ENCODE measurements around the gene TEKT5.
"Not testable (repeated sequence)": the region's sequence is repeated elsewhere in the genome, so short reads cannot be mapped to it uniquely, and the experiment has no call there.

TEKT5 gene

DNA sequence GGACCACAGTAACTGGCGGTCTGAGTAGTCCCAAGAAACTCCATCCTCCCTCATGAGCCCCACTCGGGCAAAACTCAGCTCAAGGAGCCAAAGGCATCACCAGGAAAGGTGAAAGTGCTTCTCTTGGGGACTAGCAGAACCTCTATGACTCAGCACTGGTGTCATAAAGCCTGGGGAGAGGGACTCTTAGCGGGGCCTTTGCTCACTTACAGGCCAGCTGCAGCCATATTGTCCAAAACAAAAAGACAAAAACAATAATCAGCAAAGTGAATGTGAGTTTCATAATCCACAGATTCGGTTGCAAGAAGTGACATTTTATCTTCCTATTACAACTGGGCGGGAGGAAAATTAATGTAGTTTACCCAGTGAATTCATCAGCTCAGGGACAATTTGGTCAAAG, at the start of gene TEKT5:
TEKT5 (minus strand) TSS at position 101 of the 400 bp plus-strand sequence; CDS start at position 44, 57 bp downstream.
- H3K4me1 Mint-ChIP-seq (ENCODE audit: low read depth), result peaks cover 1% of the 10 kb centered on the region
- H3K9me3 Mint-ChIP-seq, result no peaks in the 10 kb centered on the region
- H3K27me3 Mint-ChIP-seq (ENCODE audit: low read depth), result no peaks in the 10 kb centered on the region
- no peak within 1 kb of the TSS for H3K27ac Mint-ChIP-seq
- no peaks in the 10 kb centered on the region for H3K36me3 Mint-ChIP-seq (ENCODE audit: low read depth)
- no peak within 1 kb of the TSS for H3K4me3 Mint-ChIP-seq

DNA sequence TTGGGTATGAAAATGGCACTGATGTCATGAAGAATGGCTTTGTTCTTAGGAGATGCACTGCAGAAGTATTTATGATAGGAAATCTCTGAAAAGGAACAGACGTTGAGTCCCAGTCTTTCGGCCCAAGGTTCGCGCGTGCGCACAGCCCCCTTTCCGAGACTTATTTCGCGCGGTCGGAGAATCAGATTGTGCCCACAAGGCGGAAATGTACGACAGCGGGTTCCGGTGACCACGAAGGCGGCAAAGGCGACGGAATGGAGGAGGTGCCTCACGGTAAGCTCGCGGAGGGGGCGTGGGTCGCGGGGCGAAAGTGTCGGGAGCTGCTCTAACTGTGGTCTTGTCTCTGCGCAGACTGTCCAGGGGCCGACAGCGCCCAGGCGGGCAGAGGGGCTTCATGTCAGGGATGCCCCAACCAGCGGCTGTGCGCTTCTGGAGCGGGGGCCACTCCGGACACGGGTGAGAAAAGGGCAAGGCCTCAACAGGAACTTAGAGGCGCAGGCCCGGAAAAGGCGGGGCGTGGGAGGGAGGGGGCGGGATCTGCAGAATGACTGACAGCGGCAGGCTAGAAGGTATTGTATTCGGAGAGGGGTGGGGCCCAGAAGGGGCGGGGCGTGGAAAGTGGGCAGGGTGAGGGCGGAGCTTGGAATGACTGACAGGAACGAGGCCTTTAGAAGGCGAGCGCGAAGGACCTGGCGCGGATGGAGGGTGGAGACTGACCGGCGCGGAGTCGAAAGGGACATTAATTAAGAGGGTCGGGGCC, 49.1 kb upstream of the TEKT5 start, which contains the start of gene NUBP1:
NUBP1 (plus strand) TSS at position 233 of the 760 bp plus-strand sequence; CDS start at position 255, 22 bp downstream.
- H3K4me1 Mint-ChIP-seq (ENCODE audit: low read depth), result peaks cover 39% of the 10 kb centered on the region
- H3K9me3 Mint-ChIP-seq, result no peaks in the 10 kb centered on the region
- H3K27ac Mint-ChIP-seq, result peak within 1 kb of the TSS; percentile 88
- H3K4me3 Mint-ChIP-seq, result peak within 1 kb of the TSS; percentile 92
- H3K27me3 Mint-ChIP-seq (ENCODE audit: low read depth), result no peaks in the 10 kb centered on the region
- H3K36me3 Mint-ChIP-seq (ENCODE audit: low read depth), result peaks cover 13% of the 10 kb centered on the region

DNA sequence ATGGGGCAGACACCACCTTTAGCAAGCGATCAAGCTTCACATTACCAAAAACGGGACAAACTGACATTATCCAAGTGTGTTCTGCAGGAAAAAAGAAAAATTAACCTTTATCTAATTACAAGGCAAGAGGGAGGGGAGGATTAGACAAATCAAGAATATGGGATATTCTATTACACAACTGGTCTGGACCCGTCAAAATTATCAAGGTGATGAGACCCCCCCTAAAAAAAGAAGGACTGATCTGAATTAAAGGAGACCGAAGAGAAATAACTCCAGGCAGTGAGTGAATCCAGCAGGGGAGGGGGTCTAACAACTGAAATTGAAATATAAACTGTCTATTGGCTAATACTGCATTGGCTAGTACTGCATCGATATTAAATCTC, 48.5 kb upstream of the TEKT5 start:
- Mint-ChIP-seq H3K4me1 (ENCODE audit: low read depth) (peaks cover 41% of the 10 kb centered on the region), H3K4me3 (peak overlapping the region; percentile 92), H3K27me3 (ENCODE audit: low read depth) (no peaks in the 10 kb centered on the region), H3K9me3 (no peaks in the 10 kb centered on the region), H3K27ac (peak overlapping the region; percentile 88), H3K36me3 (ENCODE audit: low read depth) (peaks cover 10% of the 10 kb centered on the region)

DNA sequence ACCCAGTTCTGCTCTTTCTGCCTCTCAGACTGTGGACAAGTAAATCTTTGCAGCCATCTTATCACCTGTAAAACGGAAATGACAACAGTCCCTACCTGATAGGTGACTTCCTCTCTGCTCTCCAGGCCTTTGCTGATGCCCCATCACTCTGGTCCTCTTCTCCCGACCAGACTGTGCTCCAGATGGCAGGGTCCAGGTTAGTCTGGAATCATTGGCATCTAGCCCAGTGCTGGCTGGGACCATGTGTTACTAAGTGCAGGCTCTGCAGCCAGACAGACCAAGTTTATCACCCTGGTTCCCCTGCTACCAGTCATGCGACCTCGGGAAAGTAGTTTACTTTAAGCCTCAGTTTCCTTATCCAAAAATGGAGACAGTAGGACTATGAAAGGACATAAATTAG, 47.1 kb upstream of the TEKT5 start:
- Mint-ChIP-seq H3K9me3 (no peaks in the 10 kb centered on the region), H3K27ac (no peak overlapping the region), H3K4me3 (no peak overlapping the region), H3K36me3 (ENCODE audit: low read depth) (peaks cover 5% of the 10 kb centered on the region), H3K4me1 (ENCODE audit: low read depth) (peaks cover 44% of the 10 kb centered on the region), H3K27me3 (ENCODE audit: low read depth) (no peaks in the 10 kb centered on the region)

DNA sequence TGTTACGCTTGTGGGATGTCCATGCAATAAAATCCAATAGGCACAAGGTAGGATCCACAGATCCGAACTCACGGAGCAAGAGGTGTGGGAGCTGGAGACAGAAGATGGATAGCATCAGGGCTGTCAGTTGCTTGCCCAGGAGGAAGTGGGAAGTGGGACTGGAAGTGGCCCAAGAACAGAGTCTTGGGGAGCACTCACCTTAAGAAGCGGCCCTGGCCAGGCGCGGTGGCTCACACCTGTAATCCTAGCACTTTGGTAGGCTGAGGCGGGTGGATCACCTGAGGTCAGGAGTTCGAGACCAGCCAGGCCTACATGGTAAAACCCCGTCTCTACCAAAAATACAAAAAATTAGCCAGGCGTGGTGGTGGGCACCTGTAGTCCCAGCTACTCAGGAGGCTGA, 46.5 kb upstream of the TEKT5 start:
- H3K9me3 Mint-ChIP-seq; H3K27me3 Mint-ChIP-seq (ENCODE audit: low read depth); H3K36me3 Mint-ChIP-seq (ENCODE audit: low read depth); H3K4me3 Mint-ChIP-seq; H3K27ac Mint-ChIP-seq: not testable (repeated sequence)
- H3K4me1 Mint-ChIP-seq (ENCODE audit: low read depth), result peaks cover 42% of the 10 kb centered on the region

DNA sequence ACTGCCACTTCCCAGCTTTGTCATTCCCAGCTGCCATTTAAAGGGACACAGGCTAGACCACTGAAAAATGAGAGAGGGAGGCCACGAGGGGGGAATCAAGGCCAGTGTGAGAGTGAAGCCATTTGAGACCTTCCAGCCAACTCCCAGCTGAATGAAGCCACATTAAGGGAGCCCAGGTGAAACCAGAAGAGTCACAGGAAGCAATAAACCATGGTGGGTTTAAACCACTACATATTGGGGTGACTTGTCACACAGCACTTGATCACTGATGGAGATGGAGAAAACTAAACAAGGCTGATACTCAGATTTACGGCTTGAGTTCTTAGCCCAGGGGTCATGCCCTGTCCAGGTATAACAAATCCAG, 46.1 kb upstream of the TEKT5 start:
- H3K27ac Mint-ChIP-seq, result no peak overlapping the region
- no peak overlapping the region for H3K4me3 Mint-ChIP-seq
- H3K36me3 Mint-ChIP-seq (ENCODE audit: low read depth), result peaks cover 3% of the 10 kb centered on the region
- H3K9me3 Mint-ChIP-seq, result no peaks in the 10 kb centered on the region
- H3K4me1 Mint-ChIP-seq (ENCODE audit: low read depth), result peaks cover 41% of the 10 kb centered on the region
- no peaks in the 10 kb centered on the region for H3K27me3 Mint-ChIP-seq (ENCODE audit: low read depth)

DNA sequence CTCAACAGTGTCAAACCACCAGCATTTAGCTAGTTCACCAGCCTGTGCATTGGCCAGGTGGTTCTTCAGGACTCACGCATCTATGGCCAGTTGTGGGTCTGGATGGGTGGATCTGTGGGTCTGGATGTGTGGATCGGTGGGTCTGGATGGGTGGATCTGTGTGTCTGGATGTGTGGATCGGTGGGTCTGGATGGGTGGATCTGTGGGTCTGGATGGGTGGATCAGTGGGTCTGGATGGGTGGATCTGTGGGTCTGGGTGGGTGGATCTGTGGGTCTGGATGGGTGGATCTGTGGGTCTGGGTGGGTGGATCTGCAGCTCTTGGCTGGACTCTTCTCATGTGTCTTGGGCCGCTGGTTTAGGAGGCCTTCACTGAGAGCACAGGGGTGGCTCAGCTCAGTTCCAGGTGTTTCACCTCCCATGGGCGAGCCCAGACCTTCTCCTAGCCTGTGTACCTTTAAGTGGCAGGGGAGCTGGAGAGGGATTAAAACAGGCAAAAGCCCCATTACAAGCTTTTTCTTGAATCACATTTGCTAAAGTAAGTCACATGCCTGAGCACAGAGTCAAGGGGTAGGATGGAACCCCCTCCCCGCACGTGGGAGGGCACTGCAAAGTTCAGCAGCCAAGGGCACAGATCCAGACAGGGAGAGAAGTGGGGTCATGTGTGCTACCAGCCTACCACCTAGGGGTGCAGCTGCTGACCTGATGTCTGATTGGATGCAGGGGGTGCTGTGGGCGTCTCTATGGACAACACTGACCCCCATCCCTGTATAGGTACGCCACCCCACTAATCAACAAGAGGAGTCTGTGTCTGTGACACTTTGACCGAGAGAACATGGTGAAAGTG, 45.5 kb upstream of the TEKT5 start:
- no peak overlapping the region for H3K27ac Mint-ChIP-seq
- peaks cover 36% of the 10 kb centered on the region for H3K4me1 Mint-ChIP-seq (ENCODE audit: low read depth)
- no peak overlapping the region for H3K4me3 Mint-ChIP-seq
- no peaks in the 10 kb centered on the region for H3K27me3 Mint-ChIP-seq (ENCODE audit: low read depth)
- H3K9me3 Mint-ChIP-seq, result no peaks in the 10 kb centered on the region
- no peaks in the 10 kb centered on the region for H3K36me3 Mint-ChIP-seq (ENCODE audit: low read depth)

DNA sequence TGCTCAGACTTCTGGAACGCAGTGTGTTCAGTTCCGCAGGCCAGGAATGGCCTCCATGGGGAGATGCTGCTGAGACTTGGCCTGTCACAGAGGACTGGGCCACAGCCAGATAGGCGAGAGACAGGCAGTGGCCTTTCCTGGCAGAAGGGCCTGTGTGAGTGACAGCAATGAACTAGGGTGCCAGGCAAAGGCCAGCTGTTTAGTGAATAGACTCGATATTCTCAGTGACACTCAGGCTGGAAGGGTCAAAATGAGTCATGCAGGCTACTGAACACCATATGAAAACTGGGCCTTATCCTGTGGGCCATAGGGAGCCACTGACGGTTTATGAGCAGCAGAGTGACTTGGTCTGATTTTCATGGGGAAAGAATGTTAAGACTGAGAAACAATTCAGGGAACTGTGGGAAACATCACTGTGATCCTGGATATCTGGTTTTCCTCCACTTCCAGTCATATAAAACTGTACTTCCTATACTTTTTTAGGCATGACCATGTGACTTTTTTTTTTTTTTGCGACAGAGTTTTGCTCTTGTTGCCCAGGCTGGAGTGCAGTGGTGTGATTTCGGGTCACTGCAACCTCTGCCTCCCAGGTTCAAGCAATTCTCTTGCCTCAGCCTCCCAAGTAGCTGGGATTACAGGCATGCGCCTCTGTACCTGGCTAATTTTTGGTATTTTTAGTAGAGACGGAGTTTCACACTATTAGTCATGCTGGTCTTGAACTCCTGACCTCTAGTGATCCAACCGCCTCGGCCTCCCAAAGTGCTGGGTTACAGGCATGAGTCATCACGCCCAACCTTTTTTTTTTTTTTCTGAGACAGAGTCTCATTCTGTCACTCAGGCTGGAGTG, 43.7 kb upstream of the TEKT5 start:
- Mint-ChIP-seq H3K27ac (no peak overlapping the region), H3K36me3 (ENCODE audit: low read depth) (no peaks in the 10 kb centered on the region), H3K4me1 (ENCODE audit: low read depth) (peaks cover 29% of the 10 kb centered on the region)

DNA sequence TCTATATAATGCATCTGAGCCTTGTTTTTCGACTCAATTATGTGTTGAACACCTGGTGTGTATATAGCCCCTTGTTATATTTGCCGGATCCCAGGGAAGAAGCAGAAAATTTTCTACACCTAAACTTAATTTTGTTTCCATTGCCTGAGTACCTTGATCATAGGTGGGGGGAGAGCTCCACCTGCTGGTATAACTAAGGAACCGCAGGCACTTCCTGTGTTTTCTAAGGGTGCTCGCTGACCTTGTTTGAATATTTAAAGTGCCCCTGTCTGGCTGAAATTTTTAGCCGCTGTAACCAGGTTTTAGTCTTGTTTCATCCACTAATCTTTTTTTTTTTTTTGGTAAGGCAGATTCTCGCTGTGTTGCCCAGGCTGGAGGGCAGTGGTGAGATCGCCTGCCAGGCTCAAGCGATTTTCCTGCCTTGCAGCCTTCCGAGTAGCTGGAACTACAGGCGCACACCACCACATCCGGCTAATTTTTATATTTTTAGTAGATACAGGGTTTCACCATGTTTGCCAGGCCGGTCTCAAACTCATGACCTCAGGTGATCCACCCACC, 42.4 kb upstream of the TEKT5 start:
- Mint-ChIP-seq H3K4me3 (no peak overlapping the region), H3K27me3 (ENCODE audit: low read depth) (no peaks in the 10 kb centered on the region), H3K4me1 (ENCODE audit: low read depth) (peaks cover 21% of the 10 kb centered on the region), H3K36me3 (ENCODE audit: low read depth) (no peaks in the 10 kb centered on the region), H3K9me3 (no peaks in the 10 kb centered on the region), H3K27ac (no peak overlapping the region)

More for the DNA sequence above, 43.7 kb upstream of the TEKT5 start:
- Mint-ChIP-seq H3K4me3 (no peak overlapping the region), H3K9me3 (no peaks in the 10 kb centered on the region), H3K27me3 (ENCODE audit: low read depth) (no peaks in the 10 kb centered on the region)

DNA sequence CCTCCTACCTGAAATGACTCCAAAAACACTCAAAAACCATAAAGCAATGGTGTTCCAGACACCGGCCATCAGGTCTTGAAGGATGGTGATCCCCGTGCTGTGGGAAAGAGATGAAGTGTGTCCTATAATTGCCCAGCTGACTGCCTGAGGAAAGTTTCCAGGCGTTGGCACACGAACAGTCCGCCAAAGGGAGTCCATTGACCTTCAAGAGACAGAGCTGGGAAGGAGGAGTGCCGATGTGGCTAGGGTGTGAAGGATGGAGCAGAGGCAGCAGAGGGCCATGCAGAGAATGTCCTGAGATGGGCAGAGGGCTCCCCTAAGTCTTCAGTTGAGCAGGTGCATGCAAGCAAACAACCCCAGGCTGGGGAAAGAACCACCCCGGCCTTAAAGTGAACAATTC, 37.1 kb upstream of the TEKT5 start:
- Mint-ChIP-seq H3K36me3 (ENCODE audit: low read depth) (no peaks in the 10 kb centered on the region), H3K27ac (no peak overlapping the region), H3K9me3 (no peaks in the 10 kb centered on the region), H3K4me1 (ENCODE audit: low read depth) (no peaks in the 10 kb centered on the region), H3K4me3 (no peak overlapping the region), H3K27me3 (ENCODE audit: low read depth) (no peaks in the 10 kb centered on the region)

DNA sequence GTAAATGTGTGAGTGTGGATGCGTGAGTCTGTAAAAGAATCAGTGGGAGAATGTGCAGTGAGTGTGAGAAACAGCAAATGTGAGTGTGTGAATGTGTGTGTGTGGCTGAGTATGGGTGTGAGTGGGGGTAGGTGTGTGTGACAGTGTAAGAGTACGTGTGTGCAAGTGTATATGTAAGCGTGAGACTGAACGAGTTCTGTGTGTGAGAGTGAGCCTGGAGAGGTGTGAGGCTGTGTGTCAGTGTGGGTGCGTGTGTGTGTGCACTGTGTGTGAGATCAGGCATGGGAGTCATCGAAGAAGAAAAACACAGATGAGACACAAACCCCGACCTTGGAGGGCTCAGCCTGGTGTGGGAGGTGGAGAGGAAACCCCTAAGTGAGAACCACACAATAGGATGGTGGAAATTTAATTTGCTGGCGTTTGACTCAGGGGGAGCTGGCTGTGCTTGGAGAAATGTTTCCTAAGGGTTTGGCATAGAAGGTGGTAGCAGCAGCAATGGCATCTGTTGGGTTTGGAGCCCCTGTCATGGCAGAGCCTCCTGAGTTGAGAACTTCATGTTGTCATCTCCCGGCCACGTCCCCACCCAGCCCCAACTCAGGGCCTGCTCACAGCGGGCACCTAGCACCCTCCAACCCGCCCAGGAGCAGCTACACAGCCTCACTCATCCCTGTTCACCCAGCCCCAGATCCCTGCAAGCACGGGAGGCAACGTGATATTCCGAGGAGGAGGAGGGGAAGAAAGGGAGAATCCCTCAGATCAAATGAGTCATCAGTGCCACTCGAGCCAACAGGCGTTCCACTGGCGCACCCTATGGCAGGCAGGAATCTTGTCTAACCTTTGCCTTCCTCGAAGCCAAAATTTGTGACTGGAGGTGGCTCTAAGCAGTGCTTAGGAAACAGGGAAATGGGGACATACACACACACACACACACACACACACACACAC, 34.6 kb upstream of the TEKT5 start:
- no peak overlapping the region for H3K4me3 Mint-ChIP-seq
- no peaks in the 10 kb centered on the region for H3K27me3 Mint-ChIP-seq (ENCODE audit: low read depth)
- H3K9me3 Mint-ChIP-seq, result no peaks in the 10 kb centered on the region
- H3K4me1 Mint-ChIP-seq (ENCODE audit: low read depth), result no peaks in the 10 kb centered on the region
- H3K27ac Mint-ChIP-seq, result no peak overlapping the region
- no peaks in the 10 kb centered on the region for H3K36me3 Mint-ChIP-seq (ENCODE audit: low read depth)

DNA sequence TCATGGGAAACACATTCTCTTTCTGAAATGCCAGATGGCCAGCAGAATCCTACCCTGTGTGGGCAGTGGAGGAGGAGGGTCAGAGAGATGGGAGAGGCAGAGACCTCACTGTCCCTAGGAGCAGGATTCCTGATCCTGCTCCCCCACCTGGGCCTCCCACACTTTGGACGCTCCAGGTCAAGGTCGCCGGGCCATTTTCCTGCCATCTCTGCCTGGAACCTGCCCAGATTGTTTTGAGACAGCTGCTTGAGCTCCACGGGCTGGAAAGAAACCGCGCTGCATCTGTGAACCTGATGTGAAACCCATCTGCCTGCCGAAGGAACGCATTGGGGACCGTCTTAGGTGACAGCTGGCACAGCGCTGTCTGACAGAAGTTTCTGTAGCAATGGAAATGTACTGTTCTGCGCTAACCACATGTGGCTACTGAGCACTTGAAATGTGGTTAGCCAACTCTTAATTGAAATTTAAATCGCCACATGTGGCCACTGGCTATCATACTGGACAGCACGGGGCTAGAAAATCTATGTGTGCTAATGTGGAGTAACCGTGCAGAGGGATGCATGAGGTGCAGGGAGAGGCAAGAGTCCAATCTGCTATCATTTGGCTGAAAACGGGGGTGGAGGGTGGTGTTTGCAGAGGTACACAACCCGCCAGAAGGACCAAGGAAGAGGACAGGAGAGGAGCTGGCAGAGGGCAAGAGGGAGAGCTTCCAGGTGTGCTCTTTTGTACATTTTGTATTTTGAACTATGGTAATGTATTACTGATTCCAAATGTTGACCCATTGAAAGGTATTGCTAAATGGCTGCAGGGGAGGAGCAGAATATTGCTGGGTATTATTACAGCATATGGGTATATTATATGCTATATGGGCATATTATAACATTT, 33.5 kb upstream of the TEKT5 start:
- Mint-ChIP-seq H3K27ac (no peak overlapping the region), H3K4me3 (no peak overlapping the region), H3K9me3 (no peaks in the 10 kb centered on the region), H3K4me1 (ENCODE audit: low read depth) (no peaks in the 10 kb centered on the region), H3K36me3 (ENCODE audit: low read depth) (no peaks in the 10 kb centered on the region), H3K27me3 (ENCODE audit: low read depth) (no peaks in the 10 kb centered on the region)

DNA sequence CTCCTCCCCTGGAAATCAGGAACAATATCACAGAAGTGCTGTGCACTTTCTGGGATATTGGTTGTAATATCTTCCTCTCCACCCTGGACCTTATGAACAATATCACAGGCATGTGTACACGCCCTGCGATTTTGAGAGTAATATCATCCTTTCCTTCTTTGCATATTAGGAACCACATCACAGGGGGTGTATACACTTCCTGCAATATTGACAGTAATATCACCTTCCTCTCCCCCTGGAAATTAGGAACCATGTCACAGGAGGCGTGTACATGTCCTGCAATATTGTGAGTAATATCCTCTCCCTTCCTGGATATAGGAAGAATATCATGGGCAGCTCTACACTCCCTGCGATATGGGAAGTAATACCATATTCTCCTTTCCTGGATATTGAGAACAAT, 14.2 kb upstream of the TEKT5 start:
- Mint-ChIP-seq H3K27ac (no peak overlapping the region), H3K36me3 (ENCODE audit: low read depth) (no peaks in the 10 kb centered on the region), H3K4me3 (no peak overlapping the region), H3K4me1 (ENCODE audit: low read depth) (no peaks in the 10 kb centered on the region), H3K27me3 (ENCODE audit: low read depth) (no peaks in the 10 kb centered on the region), H3K9me3 (no peaks in the 10 kb centered on the region)
